Mesendoderm (in vitro differentiated cells): ENCODE results near the gene TMEM94.

Source experiments
- DNase-seq: peaks from one replicate; pipeline ENCODE4 v3.0.0; 2013
- H2AK5ac ChIP-seq: 2 replicates; pipeline ENCODE4 v1.6.1; 2013; ENCODE audit warnings: low read length, inconsistent platforms
- H2BK120ac ChIP-seq: 2 replicates; pipeline ENCODE4 v1.6.1; 2013; ENCODE audit warnings: low read depth, mild to moderate bottlenecking, low read length, moderate library complexity, mixed read lengths
- H2BK15ac ChIP-seq: replicated peaks from 2 replicates; pipeline ENCODE4 v1.6.1; 2013; ENCODE audit warnings: low read depth, mild to moderate bottlenecking, moderate library complexity
- H2BK5ac ChIP-seq: 2 replicates; pipeline ENCODE4 v1.6.1; 2013; ENCODE audit warnings: low read length, inconsistent platforms
- H3K18ac ChIP-seq: 2 replicates; pipeline ENCODE4 v1.6.1; 2013; ENCODE audit warnings: mild to moderate bottlenecking, low read length, mixed read lengths
- H3K23ac ChIP-seq: one replicate; pipeline ENCODE4 v1.6.1; 2013; ENCODE audit warnings: low read length
- H3K27ac ChIP-seq: 2 replicates; pipeline ENCODE4 v1.5.1; 2013; ENCODE audit warnings: low read depth, mild to moderate bottlenecking, inconsistent platforms, low read length, moderate library complexity
- H3K27me3 ChIP-seq: 2 replicates; pipeline ENCODE4 v1.6.1; 2013; ENCODE audit warnings: low read length, control low read depth, mild to moderate bottlenecking, inconsistent platforms; ENCODE audit not compliant: insufficient read depth, poor library complexity
- H3K36me3 ChIP-seq: 2 replicates; pipeline ENCODE4 v1.6.1; 2013; ENCODE audit warnings: low read length, inconsistent platforms; ENCODE audit not compliant: control insufficient read depth, insufficient read depth
- H3K4ac ChIP-seq: one replicate; pipeline ENCODE4 v1.6.1; 2013; ENCODE audit warnings: low read depth, mild to moderate bottlenecking, low read length, moderate library complexity
- H3K4me1 ChIP-seq: 2 replicates; pipeline ENCODE4 v1.6.1; 2013; ENCODE audit warnings: low read depth, low read length, inconsistent platforms; ENCODE audit not compliant: control insufficient read depth
- H3K4me2 ChIP-seq: 2 replicates; pipeline ENCODE4 v1.6.1; 2013; ENCODE audit warnings: low read length
- H3K4me3 ChIP-seq: 2 replicates; pipeline ENCODE4 v1.5.1; 2013; ENCODE audit warnings: mild to moderate bottlenecking, low read length
- H3K56ac ChIP-seq: one replicate; pipeline ENCODE4 v1.6.1; 2013; ENCODE audit warnings: low read length
- H3K79me1 ChIP-seq: 2 replicates; pipeline ENCODE4 v1.6.1; 2013; ENCODE audit warnings: low read length, inconsistent platforms
- H3K79me2 ChIP-seq: 2 replicates; pipeline ENCODE4 v1.6.1; 2013; ENCODE audit warnings: mild to moderate bottlenecking, low read length; ENCODE audit not compliant: control insufficient read depth, insufficient read depth
- H3K9ac ChIP-seq: 2 replicates; pipeline ENCODE4 v1.6.1; 2013; ENCODE audit warnings: low read length, inconsistent platforms
- H4K5ac ChIP-seq: one replicate; pipeline ENCODE4 v1.6.1; 2013; ENCODE audit warnings: low read length
- H4K8ac ChIP-seq: one replicate; pipeline ENCODE4 v1.6.1; 2013; ENCODE audit warnings: low read depth, mild to moderate bottlenecking, control low read depth, low read length, moderate library complexity
- WGBS: extraction: QIAGEN DNeasy Blood & Tissue Kit; methylation state at CpG from one replicate; pipeline ENCODE4 v1.1.7; 2013; ENCODE audit warnings: low lambda C conversion rate, missing lambda C conversion rate; ENCODE audit not compliant: insufficient coverage; ENCODE audit errors: extremely low coverage; 5-methylcytosine and 5-hydroxymethylcytosine counted together

TMEM94 gene

GRCh38 chr17:75487351-75488070 is 31.1 kb downstream of the TMEM94 start:
- no peaks in the 10 kb centered on the region for H3K79me2 ChIP-seq
- H3K18ac ChIP-seq = no peak overlapping the region
- no peak overlapping the region for H3K9ac ChIP-seq
- H3K4ac ChIP-seq = no peak overlapping the region
- no peak overlapping the region for H3K4me2 ChIP-seq
- H2BK120ac ChIP-seq = no peak overlapping the region
- no peaks in the 10 kb centered on the region for H3K4me1 ChIP-seq
- no peaks in the 10 kb centered on the region for H3K36me3 ChIP-seq
- H3K56ac ChIP-seq = no peak overlapping the region
- no peaks in the 10 kb centered on the region for H3K27me3 ChIP-seq
- peak; percentile 41 for DNase-seq
- H2AK5ac ChIP-seq = no peak overlapping the region
- no CpG with 5 or more reads among the region's 12 CpGs for WGBS
- H2BK5ac ChIP-seq = no peak overlapping the region
- H4K5ac ChIP-seq = no peak overlapping the region
- H2BK15ac ChIP-seq = no peak overlapping the region
- H4K8ac ChIP-seq = no peak overlapping the region
- no peak overlapping the region for H3K27ac ChIP-seq
- no peak overlapping the region for H3K4me3 ChIP-seq
- no peak overlapping the region for H3K23ac ChIP-seq
- H3K79me1 ChIP-seq = peaks cover 1% of the 10 kb centered on the region

DNA sequence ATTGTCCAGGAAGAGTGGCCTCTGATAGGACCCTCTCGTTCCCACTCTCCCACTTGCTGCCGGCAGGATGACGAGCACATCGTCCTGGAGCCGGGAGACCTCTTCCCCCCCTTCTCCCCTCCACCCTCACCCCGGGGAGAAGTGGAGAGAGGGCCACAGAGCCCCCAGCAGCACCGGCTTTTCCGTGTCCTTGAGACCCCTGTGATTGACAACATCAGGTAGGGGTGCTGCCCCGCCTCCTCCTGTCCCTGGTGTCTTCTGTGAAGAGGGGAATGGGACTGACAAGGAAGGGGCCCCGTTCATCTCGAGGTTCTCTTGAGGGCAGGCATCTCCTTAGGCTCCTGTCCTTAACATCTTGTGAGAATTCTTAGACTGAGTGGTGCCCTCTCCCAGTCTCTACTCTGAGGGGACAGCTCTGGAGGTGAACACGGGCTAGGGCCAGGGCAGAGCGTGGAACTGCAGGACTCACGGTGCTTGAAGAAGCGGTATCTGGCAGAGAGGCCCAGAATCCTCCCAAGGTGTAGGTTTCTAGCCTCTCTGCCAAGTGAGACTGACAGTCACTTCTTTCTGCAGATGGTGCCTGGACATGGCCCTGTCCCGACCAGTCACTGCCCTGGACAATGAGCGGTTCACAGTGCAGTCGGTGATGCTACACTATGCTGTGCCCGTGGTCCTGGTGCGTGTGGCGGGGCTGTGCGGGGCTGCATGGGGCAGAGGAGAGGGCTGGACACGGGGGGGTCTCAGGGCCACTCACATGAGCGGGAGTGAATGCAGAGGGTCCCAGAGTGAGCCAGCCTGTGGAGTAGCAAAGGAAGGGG is 32.5 kb downstream of the TMEM94 start:
- Histone ChIP-seq H3K36me3 (peaks cover 2% of the 10 kb centered on the region), H3K56ac (no peak overlapping the region), H4K5ac (no peak overlapping the region), H3K9ac (no peak overlapping the region), H3K4ac (no peak overlapping the region), H3K4me2 (no peak overlapping the region), H2BK15ac (no peak overlapping the region), H3K23ac (no peak overlapping the region), H3K79me1 (no peaks in the 10 kb centered on the region), H2BK5ac (no peak overlapping the region), H3K27me3 (no peaks in the 10 kb centered on the region), H4K8ac (no peak overlapping the region), H3K79me2 (no peaks in the 10 kb centered on the region), H2AK5ac (no peak overlapping the region), H3K4me1 (no peaks in the 10 kb centered on the region), H2BK120ac (no peak overlapping the region), H3K27ac (no peak overlapping the region), H3K4me3 (no peak overlapping the region), H3K18ac (no peak overlapping the region)
- WGBS = no CpG with 5 or more reads among the region's 24 CpGs
- no peak for DNase-seq

DNA sequence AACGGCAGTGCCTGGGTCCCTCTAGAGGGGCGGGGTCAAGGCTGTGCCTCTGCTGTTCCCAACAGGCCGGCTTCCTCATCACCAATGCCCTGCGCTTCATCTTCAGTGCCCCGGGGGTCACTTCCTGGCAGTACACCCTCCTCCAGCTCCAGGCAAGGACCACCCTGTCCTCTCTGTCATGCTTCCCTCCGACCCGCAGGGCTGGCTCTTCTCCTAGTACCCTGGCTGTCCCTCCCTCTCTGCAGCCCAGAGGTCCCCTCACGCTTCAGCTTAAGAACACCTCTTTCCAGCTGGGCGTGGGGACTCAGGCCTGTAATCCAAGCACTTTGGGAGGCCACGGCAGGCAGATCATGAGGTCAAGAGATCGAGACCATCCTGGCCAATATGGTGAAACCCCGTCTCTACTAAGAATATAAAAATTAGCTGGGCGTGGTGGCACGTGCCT is 33.1 kb downstream of the TMEM94 start:
- H3K4me2 ChIP-seq = no peak overlapping the region
- H3K56ac ChIP-seq = no peak overlapping the region
- H4K5ac ChIP-seq = no peak overlapping the region
- DNase-seq = no peak
- no peak overlapping the region for H3K4me3 ChIP-seq
- H3K27ac ChIP-seq = no peak overlapping the region
- no peak overlapping the region for H2BK120ac ChIP-seq
- H3K4me1 ChIP-seq = no peaks in the 10 kb centered on the region
- no peak overlapping the region for H3K18ac ChIP-seq
- no peak overlapping the region for H3K9ac ChIP-seq
- no peak overlapping the region for H3K4ac ChIP-seq
- no peak overlapping the region for H2BK5ac ChIP-seq
- H2AK5ac ChIP-seq = no peak overlapping the region
- H4K8ac ChIP-seq = no peak overlapping the region
- no peak overlapping the region for H2BK15ac ChIP-seq
- WGBS = no CpG with 5 or more reads among the region's 14 CpGs
- H3K27me3 ChIP-seq = no peaks in the 10 kb centered on the region
- peaks cover 2% of the 10 kb centered on the region for H3K36me3 ChIP-seq
- H3K79me2 ChIP-seq = no peaks in the 10 kb centered on the region
- H3K23ac ChIP-seq = no peak overlapping the region
- H3K79me1 ChIP-seq = no peaks in the 10 kb centered on the region

DNA sequence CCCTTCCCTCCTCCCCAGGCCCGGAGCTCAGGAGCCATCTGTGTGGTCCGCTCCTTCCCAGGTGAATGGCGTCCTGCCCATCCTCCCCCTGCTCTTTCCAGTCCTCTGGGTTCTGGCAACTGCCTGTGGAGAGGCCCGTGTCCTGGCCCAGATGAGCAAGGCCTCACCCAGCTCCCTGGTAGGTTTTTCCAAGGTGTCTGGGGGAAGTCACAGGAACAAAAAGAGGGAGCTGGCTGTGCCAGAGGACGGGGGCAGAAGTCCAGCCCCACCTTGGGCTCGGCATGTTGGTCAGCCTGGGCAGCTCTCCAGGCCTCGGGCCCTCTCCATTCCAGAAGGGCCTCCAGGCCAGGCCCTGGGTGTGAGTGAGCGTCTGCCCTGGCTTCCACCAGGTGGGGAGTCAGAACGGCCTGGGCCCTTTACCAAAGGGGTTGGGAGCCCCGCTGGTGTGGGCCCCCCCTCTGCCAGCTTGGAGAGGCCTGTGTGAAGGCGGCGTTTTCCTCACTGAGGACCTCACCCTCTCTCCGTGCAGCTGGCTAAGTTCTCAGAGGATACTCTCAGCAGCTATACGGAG is 33.8 kb downstream of the TMEM94 start:
- Histone ChIP-seq H2BK5ac (no peak overlapping the region), H3K18ac (no peak overlapping the region), H3K27ac (no peak overlapping the region), H4K8ac (no peak overlapping the region), H3K9ac (no peak overlapping the region), H3K36me3 (peaks cover 2% of the 10 kb centered on the region), H3K23ac (no peak overlapping the region), H3K79me1 (no peaks in the 10 kb centered on the region), H3K56ac (no peak overlapping the region), H3K4me2 (no peak overlapping the region), H3K79me2 (no peaks in the 10 kb centered on the region), H3K4me1 (no peaks in the 10 kb centered on the region), H2BK120ac (no peak overlapping the region), H3K4ac (no peak overlapping the region), H4K5ac (no peak overlapping the region), H2BK15ac (no peak overlapping the region), H3K4me3 (no peak overlapping the region), H2AK5ac (no peak overlapping the region), H3K27me3 (no peaks in the 10 kb centered on the region)
- DNase-seq = no peak
- no CpG with 5 or more reads among the region's 14 CpGs for WGBS

- Histone ChIP-seq H3K9ac (no peak overlapping the region), H3K56ac (no peak overlapping the region), H3K23ac (no peak overlapping the region), H3K18ac (no peak overlapping the region), H2BK5ac (no peak overlapping the region), H4K5ac (no peak overlapping the region), H4K8ac (no peak overlapping the region), H3K4me3 (no peak overlapping the region), H3K79me2 (no peaks in the 10 kb centered on the region), H2AK5ac (no peak overlapping the region), H3K4ac (no peak overlapping the region), H2BK15ac (no peak overlapping the region), H3K27ac (no peak overlapping the region), H3K4me2 (no peak overlapping the region), H3K79me1 (no peaks in the 10 kb centered on the region), H3K27me3 (no peaks in the 10 kb centered on the region), H3K36me3 (peaks cover 2% of the 10 kb centered on the region), H3K4me1 (no peaks in the 10 kb centered on the region), H2BK120ac (no peak overlapping the region)
- no CpG with 5 or more reads among the region's 19 CpGs for WGBS
- no peak for DNase-seq
Observed at GRCh38 chr17:75490953-75491649, 34.7 kb downstream of the TMEM94 start.
